ENCODE measurements around the gene KRTAP12-2.
"Not testable (repeated sequence)": the region's sequence is repeated elsewhere in the genome, so short reads cannot be mapped to it uniquely, and the experiment has no call there.

The KRTAP12-2 gene

DNA sequence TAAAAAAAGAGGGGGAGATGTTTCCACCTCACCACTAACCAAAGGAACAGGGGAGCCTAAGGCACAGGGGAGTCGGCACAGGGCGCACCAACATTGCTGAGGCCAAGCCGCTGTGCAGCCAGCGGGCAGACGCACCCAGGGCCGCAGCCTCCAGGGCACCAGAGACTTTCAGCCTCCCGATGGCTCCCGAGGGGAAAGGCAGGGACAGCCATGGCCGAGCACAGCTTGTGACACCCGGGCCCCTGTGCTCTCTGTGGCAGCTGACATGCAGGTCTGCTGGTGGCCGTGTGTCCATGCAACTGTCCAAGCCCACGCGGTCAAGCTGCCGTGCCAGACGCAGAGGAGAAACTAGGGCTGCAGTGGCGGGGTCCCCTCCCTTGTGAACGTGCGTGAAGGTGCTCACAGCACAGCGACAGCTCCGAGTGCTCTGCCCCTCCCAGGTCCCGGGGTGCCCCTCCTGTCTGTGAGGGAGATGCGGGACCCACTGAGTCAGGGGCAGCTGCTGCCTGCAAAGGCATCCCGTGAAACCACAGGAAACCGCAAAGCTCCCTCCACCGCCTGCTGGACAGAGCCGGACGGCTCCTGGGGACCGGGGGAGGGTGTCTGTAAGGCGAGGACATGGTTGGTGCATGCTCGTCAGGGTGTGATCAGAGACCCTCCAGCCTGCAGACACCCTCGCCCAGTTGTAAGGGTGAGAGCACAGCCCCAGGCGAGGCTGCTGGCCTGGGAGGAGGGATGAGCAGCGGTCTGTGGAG, 18.0 kb downstream of the KRTAP12-2 start:
- DNase-seq, result no peak

- no peak for DNase-seq
These were observed 19.5 kb downstream of the KRTAP12-2 start for GRCh38 chr21:44647222-44647552.

GRCh38 chr21:44646366-44647221, 20.1 kb downstream of the KRTAP12-2 start, which contains the start of gene KRTAP10-11:
TSS of gene KRTAP10-11 (plus strand) at chr21:44646414. CDS start at chr21:44646459, 45 bp downstream.
- not testable (repeated sequence) for DNase-seq

DNA sequence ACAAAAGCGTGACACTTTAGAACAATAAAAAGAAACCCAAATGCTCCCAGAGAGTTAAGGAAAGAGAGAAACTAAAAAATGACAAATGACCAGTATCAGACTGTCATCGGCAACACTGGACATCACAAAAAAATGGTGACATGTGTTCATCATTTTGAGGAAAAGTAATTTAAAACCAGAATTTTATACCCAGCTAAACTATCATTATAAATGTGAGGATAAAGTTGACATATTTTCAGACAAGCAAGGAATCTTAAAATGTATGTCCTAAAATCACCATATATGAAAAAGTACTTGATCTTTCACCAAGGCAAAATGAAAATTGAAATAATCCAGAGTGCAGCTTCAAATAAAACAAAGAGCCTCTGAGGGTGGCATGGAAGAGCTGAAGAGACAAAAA, 21.8 kb downstream of the KRTAP12-2 start:
- no peak for DNase-seq

DNA sequence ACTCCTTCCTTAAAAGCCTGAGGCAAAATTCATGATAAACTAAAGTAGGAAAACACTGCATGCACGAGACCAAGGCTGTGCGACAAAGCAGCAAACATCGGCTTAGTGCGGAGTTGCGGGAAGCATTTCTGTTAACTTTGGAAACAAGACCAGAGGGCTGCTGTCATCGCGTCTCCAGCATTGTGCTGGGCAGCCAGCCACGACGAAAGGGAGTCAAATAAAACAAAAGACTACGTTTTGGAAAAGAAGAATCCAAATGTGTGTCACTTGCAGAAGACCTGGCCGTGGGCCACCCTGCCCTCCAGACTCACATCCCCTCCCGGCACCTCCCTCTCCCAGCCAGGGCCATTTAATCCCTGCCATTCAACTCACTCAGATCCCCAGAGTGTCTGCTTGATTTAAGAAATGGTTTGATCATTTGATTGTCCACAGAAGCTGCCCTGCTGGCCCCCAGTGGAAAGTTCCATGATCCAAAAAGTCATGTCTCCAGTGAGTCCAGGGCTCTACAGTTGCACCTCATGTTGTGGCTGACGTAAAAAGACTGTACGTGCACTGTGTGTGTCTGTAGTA, 22.9 kb downstream of the KRTAP12-2 start:
- DNase-seq, result no peak

DNA sequence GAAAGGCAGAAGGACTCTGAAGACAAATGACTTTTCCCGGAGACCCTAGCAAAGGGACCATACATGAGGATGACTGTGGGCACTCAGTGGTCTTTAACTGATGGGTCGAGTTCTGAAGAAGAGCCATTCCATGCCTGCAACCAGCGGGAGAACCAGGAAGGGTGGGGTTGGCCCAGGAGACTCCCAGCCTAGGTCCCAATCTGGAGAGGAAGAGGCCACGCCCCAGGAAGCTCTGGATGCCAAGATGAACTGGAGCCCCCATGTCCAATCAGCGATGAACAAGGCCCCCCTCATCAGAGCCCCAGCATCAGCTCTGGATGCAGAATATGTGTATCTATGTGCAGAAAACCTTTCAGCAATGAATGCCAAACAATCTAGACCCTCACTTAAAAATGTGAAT, 26.0 kb downstream of the KRTAP12-2 start:
- no peak for DNase-seq

- no peak for DNase-seq
These were observed 27.4 kb downstream of the KRTAP12-2 start for GRCh38 chr21:44639331-44639655.

DNA sequence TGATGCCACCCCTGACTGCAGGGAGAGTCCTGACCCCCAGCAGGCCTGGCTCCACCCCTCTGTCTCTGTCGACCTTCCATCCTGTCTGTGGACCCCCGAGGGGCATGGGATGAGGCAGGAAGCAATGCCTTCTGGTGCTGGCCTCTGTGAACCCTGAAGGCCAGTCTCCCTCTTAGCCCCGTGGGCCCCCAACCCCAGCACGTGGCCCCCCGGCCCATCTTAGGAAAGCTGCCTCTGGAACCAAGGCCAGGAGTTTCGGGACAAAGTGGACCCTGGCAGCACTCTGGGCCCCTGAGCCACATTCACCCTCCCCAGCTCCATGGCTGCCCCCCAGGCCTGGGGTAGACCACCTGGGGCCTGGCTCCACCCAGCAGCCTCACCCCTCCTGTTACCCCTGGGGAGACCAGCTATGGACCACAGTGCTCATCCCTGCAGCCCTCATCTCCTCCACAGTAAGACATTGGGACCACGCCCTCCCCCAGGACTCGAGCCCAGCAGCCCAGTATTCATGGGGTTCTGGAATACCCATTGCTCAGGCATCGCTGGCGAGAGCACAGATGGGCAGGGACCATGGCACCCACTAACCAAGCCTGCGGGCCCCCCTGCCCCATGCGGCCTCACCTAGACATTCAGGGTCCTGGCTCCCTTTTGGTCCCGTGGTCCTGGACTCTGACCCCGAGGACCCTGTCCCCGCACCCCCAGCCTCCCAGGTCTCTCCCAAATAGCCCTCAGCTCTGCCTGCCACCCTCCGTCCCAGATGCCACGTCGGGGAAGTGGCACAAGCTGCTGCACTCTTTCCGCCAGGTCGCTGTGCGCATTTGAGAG, 28.0 kb downstream of the KRTAP12-2 start:
- not testable (repeated sequence) for DNase-seq

- DNase-seq, result not testable (repeated sequence)
These were observed 28.8 kb downstream of the KRTAP12-2 start for GRCh38 chr21:44637851-44638348.

DNA sequence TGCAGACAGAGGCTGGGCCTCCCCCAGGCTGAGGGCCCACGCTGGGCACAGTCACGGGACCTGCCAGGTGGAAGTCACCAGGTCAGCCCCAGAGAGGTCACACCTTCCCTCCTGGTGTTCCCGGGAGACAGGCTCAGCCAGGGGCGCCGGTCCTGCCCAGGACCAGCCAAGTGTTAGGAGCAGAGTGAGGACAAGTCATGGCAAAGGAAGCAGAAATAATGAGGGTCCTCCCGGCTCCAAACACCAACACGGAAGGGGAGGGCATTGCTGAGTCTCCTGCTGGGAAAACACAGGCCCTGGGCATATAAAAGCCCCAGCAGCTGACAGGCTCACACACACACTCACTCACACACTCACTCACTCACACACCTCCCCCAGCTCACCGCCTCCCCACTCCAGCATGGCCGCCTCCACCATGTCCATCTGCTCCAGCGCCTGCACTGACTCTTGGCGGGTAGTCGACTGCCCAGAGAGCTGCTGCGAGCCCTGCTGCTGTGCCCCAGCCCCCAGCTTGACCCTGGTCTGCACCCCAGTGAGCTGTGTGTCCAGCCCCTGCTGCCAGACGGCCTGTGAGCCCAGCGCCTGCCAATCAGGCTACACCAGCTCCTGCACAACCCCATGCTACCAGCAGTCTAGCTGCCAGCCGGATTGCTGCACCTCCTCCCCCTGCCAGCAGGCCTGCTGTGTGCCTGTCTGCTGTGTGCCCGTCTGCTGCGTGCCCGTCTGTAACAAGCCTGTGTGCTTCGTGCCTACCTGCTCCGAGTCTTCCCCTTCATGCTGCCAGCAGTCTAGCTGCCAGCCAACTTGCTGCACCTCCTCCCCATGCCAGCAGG, 29.5 kb downstream of the KRTAP12-2 start, which contains the start of gene KRTAP10-10:
TSS of gene KRTAP10-10 (plus strand) at position 339 of the 833 bp plus-strand sequence. CDS start at position 401, 62 bp downstream.
- no peak for DNase-seq

DNA sequence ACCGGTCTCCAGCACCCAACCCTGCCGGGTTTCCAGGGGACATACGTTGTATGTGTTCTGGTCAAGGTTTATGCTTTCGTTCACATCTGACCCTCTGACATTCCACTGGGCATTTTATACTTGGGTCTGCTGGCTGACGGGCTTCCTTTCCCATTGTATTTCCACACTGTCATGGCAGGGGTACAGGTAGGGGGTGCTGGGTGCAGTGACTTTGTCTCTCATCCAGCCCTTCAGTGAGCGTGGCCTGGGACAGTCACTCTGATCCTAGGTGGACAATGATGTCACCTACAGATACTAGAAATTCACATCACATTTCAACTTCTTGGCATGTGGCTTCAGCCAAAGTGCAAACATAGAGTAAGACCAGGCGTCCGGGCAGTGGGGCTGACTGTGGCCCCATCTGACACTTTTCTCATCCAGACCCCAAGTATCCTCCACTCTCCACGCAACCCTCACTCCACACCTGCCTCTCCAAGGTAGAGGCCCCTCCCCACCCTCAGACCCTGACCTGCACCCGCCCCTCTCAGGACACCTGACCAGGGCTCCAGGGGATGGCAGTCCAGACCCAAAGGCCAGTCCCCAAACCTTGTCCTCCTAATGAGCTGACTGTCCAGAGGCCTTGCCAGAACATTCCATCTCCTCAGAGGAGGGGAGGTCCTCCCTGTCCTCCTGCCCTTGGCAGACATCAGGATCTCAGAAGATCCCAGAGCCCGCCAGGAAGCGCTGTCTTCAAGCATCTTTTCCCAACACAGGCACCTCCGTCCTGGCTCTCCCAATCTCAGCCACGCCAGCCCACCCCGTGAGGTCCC, 30.3 kb downstream of the KRTAP12-2 start:
- DNase-seq, result no peak

GRCh38 chr21:44632067-44632466, 34.7 kb downstream of the KRTAP12-2 start:
- DNase-seq, result no peak

DNA sequence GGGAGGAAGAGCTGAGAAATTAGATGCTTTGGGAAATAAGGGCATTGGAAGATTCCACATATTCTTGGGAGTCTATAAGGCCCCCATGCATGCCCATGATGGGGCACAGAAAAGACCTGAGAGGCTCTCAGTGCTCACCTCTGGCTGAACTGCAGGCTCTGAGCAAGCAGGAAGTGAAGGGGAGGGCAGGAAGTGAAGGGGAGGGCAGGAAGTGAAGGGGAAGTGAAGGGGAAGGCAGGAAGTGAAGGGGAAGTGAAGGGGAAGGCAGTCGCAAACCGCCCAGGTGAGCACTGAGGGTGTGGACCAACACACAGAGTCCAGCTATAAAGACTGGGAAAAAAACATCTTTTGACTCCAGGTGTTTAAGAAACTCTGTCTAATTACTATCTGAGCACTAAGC, 36.3 kb downstream of the KRTAP12-2 start:
- DNase-seq, result no peak

DNA sequence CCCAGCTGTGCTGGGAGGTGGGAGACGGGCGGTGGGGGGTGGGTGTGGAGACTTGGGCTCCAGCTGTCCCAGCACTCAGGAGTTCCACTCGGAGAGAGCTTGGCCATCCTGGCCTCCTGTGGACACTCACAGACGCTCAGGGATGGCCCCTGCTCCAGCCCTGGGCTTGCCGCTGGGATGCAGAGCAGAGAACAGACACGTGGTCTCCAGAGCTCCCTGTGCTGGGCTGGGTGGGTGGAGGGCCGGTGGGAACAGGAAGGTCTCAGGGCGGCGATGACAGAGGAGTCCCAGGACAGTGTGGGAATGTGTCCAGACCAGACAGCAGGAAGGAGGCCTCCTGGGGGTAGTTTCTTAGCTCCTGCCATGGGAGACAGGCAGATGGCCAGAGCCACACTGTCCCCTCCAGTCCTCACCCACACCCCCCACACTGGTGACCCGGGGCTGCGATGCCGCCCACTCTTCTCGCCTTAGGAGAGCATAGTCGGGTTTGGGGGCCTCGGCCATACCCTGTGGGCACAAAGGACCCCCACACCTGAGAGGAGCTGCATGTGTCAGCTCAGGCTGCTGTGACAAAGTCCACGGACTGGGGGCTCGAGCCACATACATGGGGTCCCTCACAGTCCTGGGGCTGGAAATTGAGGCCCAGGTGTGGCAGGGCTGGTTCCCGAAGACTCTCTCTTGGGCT, 37.9 kb downstream of the KRTAP12-2 start:
- DNase-seq, result no peak

DNA sequence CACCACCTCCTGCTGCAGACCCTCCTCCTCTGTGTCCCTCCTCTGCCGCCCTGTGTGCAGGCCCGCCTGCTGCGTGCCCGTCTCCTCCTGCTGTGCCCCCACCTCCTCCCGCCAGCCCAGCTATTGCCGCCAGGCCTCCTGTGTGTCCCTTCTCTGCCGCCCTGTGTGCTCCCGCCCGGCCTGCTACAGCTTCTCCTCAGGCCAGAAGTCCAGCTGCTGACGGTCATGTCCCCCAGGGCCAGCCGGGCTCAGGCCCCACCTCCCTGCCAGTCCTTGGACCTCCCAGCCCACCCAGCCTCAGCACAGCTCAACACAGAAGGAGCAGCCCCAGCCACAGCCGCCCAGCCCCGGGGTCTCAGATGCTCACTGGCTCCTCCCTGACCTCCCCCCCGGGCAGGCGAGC, 38.9 kb downstream of the KRTAP12-2 start:
- DNase-seq, result not testable (repeated sequence)

GRCh38 chr21:44627181-44627822, 39.4 kb downstream of the KRTAP12-2 start:
- not testable (repeated sequence) for DNase-seq

DNA sequence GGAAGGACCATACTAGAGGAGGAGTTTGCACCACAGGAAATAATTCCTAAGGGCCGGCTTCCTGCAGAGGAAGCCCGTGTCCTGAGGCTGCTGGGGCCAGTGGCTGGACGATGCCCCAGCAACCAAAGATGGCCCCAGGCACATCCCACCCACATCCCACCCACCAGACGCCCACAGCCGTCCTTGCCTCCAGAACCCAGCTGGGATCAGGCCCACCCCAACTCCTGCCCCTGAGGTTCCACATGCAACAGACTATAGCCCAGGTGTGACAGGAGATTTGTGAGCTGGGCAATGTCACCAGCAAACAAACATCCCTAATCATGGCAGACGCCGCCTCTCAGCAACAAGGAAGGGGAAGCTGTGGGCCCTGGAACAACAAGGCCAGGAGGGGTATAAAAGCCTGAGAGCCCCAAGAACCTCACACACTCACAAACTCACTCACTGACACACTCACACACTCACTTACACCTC, 40.0 kb downstream of the KRTAP12-2 start, which contains the start of gene KRTAP10-9:
TSS of gene KRTAP10-9 (plus strand) at position 421 of the 471 bp plus-strand sequence. CDS start 79 bp downstream, outside the sequence.
- no peak for DNase-seq

DNA sequence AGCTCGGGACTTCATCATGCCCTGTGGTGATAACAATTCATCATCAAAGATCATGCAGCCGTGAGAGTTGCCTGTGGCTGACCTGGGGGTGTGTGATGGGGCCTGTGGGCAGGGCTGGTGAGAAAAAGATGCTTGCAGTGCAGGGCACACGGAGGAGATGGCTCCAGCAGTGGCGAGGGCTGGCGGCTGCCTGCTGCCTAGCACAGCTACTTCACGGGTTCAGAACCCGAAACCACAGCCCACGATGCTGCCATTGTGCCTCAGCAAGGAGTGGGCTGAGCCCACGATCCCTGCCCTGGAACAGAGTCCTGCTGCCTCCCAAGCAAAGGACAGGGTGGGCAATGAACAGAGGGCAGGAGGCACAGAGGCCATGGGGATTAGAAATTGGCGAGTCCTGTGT, 40.5 kb downstream of the KRTAP12-2 start:
- DNase-seq, result no peak

GRCh38 chr21:44625756-44626155, 41.0 kb downstream of the KRTAP12-2 start:
- DNase-seq, result no peak

Measured in effector CD4-positive, alpha-beta T cell (primary cell).